Chondrocyte (in vitro differentiated cells): Measurements from ENCODE around the gene ARHGAP27. TPM values are rescaled to one million over a fixed set of nuclear protein-coding genes. Genes with fewer than 3 reads are reported as not detected.
A peak's percentile ranks its signal among the peaks of the same experiment; 100 is the strongest.

Source experiments
- DNase-seq: peaks from one replicate; pipeline ENCODE4 v3.0.0; 2021; ENCODE audit warnings: mixed read lengths, low spot score
- H3K27ac Mint-ChIP-seq: one replicate; pipeline ENCODE4 v1.8.0; 2021; ENCODE audit warnings: mild to moderate bottlenecking, moderate library complexity, mixed read lengths; ENCODE audit not compliant: unreplicated experiment
- H3K27me3 Mint-ChIP-seq: 2 replicates; pipeline ENCODE4 v1.8.0; 2021; ENCODE audit warnings: low read depth, mixed read lengths
- H3K36me3 Mint-ChIP-seq: 2 replicates; pipeline ENCODE4 v1.8.0; 2021; ENCODE audit warnings: low read depth, mixed read lengths
- H3K4me1 Mint-ChIP-seq: 2 replicates; pipeline ENCODE4 v1.8.0; 2021; ENCODE audit warnings: low read depth, mild to moderate bottlenecking, mixed read lengths
- H3K4me3 Mint-ChIP-seq: one replicate; pipeline ENCODE4 v1.8.0; 2021; ENCODE audit warnings: mild to moderate bottlenecking, moderate library complexity, mixed read lengths; ENCODE audit not compliant: unreplicated experiment
- H3K9me3 Mint-ChIP-seq: 2 replicates; pipeline ENCODE4 v1.8.0; 2021; ENCODE audit warnings: low read depth, mixed read lengths
- total RNA-seq: library from RNA; stranded (reverse); gene quantifications from 3 replicates; pipeline ENCODE4 v1.2.1, GENCODE V29; 2021
- TF ChIP-seq, protein P1 (sequence below): fragments of 200-600 bp; sonication (generic); IDR thresholded peaks from 2 replicates; pipeline ENCODE4 v1.5.0; 2021; ENCODE audit warnings: antibody characterized with exemption, mild to moderate bottlenecking, moderate library complexity

ARHGAP27 gene
- total RNA-seq, 1 donor from 2014 or later, result 2.0 TPM

DNA sequence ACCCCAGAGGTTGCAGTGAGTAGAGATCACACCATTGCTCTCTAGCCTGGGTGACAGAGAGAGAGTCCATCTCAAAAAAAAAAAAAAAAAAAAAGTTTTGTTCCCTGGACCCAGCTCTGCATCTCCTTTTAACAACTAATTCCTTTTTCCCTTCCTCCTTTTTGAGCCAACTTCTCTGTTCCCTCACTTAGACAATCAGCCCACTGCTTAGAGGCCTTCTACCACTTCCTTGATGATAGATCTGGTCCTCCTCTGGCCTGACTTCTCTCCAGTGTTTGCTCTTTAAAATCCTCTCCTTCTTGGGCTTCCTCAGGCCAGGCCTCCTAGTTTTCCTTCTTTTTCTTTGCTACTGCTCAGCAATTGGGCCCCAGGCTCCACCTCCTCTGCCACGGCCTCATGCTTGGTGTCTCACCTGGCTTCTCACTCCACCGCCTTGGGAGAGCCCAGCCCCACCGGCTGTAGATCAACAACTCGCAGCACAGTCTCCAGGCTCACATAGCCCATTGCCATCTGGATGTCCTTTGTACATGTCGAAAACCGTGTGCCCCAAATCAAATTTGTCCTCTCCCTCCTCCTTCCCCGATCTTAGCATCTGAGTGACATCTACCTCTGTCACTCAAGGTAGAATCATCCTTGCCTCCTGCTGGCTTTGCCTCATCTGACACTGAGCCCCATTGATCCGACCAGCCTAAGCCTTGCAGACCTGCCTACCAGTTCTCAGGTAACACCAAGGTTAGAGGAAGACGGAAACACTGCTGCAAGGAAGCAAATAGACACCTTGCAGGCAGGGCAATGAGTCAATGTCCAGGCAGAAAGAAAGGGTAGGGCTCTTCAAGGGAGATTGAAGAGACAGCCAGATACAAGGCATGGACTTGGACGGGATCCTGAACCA is 17.4 kb downstream of the ARHGAP27 start:
- DNase-seq, result no peak
- peaks cover 3% of the 10 kb centered on the region for H3K27me3 Mint-ChIP-seq
- TF ChIP-seq, protein P1, sequence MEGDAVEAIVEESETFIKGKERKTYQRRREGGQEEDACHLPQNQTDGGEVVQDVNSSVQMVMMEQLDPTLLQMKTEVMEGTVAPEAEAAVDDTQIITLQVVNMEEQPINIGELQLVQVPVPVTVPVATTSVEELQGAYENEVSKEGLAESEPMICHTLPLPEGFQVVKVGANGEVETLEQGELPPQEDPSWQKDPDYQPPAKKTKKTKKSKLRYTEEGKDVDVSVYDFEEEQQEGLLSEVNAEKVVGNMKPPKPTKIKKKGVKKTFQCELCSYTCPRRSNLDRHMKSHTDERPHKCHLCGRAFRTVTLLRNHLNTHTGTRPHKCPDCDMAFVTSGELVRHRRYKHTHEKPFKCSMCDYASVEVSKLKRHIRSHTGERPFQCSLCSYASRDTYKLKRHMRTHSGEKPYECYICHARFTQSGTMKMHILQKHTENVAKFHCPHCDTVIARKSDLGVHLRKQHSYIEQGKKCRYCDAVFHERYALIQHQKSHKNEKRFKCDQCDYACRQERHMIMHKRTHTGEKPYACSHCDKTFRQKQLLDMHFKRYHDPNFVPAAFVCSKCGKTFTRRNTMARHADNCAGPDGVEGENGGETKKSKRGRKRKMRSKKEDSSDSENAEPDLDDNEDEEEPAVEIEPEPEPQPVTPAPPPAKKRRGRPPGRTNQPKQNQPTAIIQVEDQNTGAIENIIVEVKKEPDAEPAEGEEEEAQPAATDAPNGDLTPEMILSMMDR, result no peak
- no peaks in the 10 kb centered on the region for H3K36me3 Mint-ChIP-seq
- H3K27ac Mint-ChIP-seq, result no peak overlapping the region
- H3K4me1 Mint-ChIP-seq, result no peaks in the 10 kb centered on the region
- H3K4me3 Mint-ChIP-seq, result no peak overlapping the region
- H3K9me3 Mint-ChIP-seq, result no peaks in the 10 kb centered on the region

DNA sequence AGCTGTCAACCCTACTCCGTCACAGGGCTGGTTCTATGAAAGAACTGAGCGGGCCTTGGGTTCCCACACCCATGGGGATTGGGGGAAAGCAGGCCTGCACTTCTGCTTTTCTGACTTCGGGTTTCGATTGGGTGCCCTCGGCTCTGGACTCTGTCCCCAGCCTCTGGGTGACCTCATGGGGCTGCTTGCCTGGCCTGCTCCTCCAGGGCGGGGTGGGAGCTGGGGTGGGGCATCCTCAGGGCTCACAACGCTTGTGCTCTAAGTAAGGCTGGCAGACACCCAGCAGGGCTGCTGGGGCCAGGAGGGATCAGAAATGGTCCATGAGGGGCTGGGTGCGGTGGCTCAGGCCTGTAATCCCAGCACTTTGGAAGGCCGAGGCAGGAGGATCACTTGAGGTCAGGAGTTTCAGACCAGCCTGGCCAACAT is 19.2 kb downstream of the ARHGAP27 start:
- Mint-ChIP-seq H3K27me3 (no peaks in the 10 kb centered on the region), H3K27ac (no peak overlapping the region), H3K9me3 (no peaks in the 10 kb centered on the region), H3K4me1 (no peaks in the 10 kb centered on the region), H3K4me3 (no peak overlapping the region), H3K36me3 (no peaks in the 10 kb centered on the region)
- TF ChIP-seq, protein P1, result no peak
- DNase-seq, result no peak

DNA sequence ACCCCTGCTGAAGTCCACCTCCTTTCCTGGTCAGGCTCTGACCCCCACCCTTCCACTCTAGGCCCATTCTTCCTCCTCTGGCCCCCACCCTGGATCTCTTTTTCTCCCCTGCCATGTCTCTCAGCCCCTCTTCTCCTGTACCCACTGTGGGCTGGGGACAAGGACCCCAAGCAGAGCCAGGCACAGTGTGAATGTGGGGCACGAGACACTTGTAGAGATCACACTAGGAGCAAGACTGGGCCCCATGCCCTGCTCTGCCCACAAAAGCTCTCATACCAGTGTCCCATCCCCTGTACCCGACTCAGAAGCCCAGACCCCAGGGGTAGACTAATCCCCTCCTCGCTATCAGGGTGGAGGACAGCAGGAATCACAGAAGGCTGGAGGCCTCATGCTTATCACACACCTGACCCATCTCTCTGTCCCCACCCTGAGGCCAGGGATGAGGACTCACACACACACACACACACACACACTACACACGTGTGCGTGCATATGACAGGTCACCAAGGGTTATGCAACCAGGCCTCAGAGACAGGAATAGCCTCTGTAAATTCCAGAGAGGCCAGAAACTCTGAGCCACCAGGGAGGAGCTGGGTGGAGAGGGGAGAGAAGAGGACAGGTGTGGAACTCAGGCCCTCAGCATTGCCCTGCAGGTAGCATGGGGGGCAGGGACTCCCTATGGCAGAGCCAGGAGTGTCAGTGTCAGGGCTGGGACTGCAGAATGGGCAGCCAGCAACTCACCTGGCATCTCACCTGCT is 21.1 kb downstream of the ARHGAP27 start:
- H3K27me3 Mint-ChIP-seq, result no peaks in the 10 kb centered on the region
- no peak overlapping the region for H3K27ac Mint-ChIP-seq
- no peaks in the 10 kb centered on the region for H3K4me1 Mint-ChIP-seq
- TF ChIP-seq, protein P1, result no peak
- no peaks in the 10 kb centered on the region for H3K36me3 Mint-ChIP-seq
- H3K4me3 Mint-ChIP-seq, result no peak overlapping the region
- peak; percentile 72 for DNase-seq
- no peaks in the 10 kb centered on the region for H3K9me3 Mint-ChIP-seq

DNA sequence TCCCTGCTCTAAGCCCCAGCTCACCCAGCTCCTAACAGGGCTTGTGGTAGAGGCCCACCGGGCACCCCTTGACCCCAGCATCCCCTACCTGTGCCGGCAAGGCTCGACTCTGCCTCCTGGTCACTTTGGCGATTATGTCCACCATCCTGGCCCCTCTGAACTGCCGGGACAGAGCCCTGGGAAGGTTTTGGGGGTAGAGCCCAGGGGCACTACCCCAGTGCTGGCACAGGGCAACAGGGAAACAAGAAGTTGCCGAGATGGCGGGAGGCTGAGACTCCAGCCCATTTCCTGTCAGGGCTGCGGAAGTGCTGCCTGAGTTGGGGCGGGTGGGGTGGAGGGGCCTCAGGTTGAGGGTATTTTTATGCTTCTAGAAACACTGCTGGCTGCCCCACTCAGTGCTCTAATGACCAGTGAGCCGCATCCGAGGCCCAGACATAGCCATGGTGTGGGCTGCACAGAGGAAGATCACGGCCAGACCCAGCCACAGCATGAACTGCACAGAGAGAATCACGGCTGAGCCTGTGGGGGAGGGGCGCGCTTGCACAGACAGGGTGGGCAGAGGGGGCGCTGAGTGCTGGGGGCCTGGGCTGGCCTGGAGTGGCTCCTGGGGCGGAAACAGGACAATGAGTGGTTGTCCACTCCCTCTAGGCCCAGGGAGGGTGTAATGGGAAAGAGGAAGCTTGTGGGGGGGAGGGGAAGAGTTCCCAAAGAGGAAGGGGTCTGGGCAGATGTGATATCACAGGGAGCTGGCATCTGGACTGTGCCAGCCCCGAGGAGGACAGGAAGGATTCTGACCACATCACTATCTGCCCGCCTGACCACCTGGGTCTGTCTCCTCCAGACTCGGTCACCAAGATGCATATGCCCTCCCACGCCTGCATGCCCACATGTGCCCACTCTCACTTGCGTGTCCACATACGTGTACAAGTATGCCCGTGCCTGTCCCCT is 22.3 kb downstream of the ARHGAP27 start:
- Mint-ChIP-seq H3K36me3 (no peaks in the 10 kb centered on the region), H3K9me3 (no peaks in the 10 kb centered on the region), H3K27me3 (no peaks in the 10 kb centered on the region), H3K27ac (no peak overlapping the region), H3K4me1 (no peaks in the 10 kb centered on the region), H3K4me3 (no peak overlapping the region)
- peak; percentile 75 for DNase-seq
- TF ChIP-seq, protein P1, result no peak
